Measurements from ENCODE around the gene MEGF6. TPM values are rescaled to one million over a fixed set of nuclear protein-coding genes. Genes with fewer than 3 reads are reported as not detected.

MEGF6 gene
- total and polyA plus RNA-seq, 2 donors (not counting 1 experiment from before 2014, with no cell fraction given) = 43.2 to 77.3 TPM

GRCh38 chr1:3579626-3580025, 31.7 kb downstream of the MEGF6 start:
- DNase-seq (no peak), ATAC-seq (ENCODE audit: low read depth) (no peak)
- H3K4me3 Mint-ChIP-seq = no peak overlapping the region
- no peak overlapping the region for H3K27ac Mint-ChIP-seq
- Histone ChIP-seq H4K20me1 (ENCODE audit: control insufficient read depth, insufficient read depth, low read length, poor library complexity, severe bottlenecking) (no peaks in the 10 kb centered on the region), H3K36me3 (replicated peaks in 1 of 2; ENCODE audit: control extremely low read depth in 1 of 2, control insufficient read depth in 1 of 2, extremely low read depth in 1 of 2, insufficient read depth in 2 of 2, low read length in 1 of 2) (no peaks in the 10 kb centered on the region), H3K27me3 (replicated peaks in 1 of 4; ENCODE audit: control extremely low read depth in 1 of 4, control insufficient read depth in 3 of 4, insufficient read depth in 4 of 4, low read length in 3 of 4) (peaks cover 0 to 3% (median 0%) of the 10 kb centered on the region in 4 experiments), H3K4me1 (ENCODE audit: control insufficient read depth in 2 of 2, insufficient read depth in 2 of 2, low read length in 2 of 2) (peaks cover 9 to 16% of the 10 kb centered on the region in 2 donors), H3K9me3 (ENCODE audit: control extremely low read depth in 1 of 3, control insufficient read depth in 2 of 3, insufficient read depth in 1 of 3, low read length in 2 of 3) (peaks cover 0 to 38% (median 0%) of the 10 kb centered on the region in 3 donors), H2AFZ (ENCODE audit: insufficient read depth, low read depth, low read length, poor library complexity, severe bottlenecking) (no peak overlapping the region), H3K4me2 (replicated peaks; ENCODE audit: low read depth, low read length, poor library complexity, severe bottlenecking) (no peak overlapping the region), H3K79me2 (ENCODE audit: control insufficient read depth, insufficient read depth, low read length) (no peaks in the 10 kb centered on the region), H3K27ac (ENCODE audit: low read length in 2 of 2) (no peak overlapping the region), H3K4me3 (ENCODE audit: control extremely low read depth in 1 of 5, extremely low read depth in 1 of 5, insufficient read depth in 1 of 5, low read depth in 2 of 5, low read length in 4 of 5) (no peak overlapping the region), H3K9ac (ENCODE audit: low read length) (no peak overlapping the region)
- 92% methylated on average over 8 of the region's 16 CpGs for WGBS (ENCODE audit: insufficient coverage)
- no peak for TF ChIP-seq EZH2 (IDR thresholded peaks at IDR 0.05; ENCODE audit: borderline replicate concordance, insufficient read depth, low read depth, low read length, poor library complexity, severe bottlenecking)
- no peak for TF ChIP-seq CTCF (IDR thresholded peaks at IDR 0.05)
- no peaks in the 10 kb centered on the region for H3K27me3 Mint-ChIP-seq
- peaks cover 7% of the 10 kb centered on the region for H3K4me1 Mint-ChIP-seq
- intact Hi-C loops (cut with micrococcal nuclease) = no loop called here
- H3K9me3 Mint-ChIP-seq (ENCODE audit: insufficient read depth) = no peaks in the 10 kb centered on the region
- ChIA-PET POLR2A (no interaction called here), CTCF (no interaction called here)

DNA sequence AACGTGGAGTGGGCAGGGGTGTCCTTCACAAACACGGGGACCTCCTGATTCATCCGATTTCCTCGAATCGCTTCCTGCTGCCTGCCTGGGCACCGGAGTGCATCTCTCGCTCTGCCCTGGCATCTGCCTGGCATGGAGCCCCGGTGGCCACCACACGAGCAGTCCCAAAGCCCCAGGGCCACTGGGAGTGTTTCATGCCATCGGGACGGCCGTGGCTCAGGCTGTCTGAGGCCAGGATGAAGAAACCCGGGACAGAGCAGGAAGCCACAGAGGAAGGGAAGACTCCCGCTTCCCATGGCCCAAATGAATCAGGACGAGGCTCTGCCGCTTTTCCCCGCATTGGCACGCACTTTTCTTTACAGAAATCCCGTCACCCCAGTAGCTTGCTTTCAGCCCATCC, 32.4 kb downstream of the MEGF6 start:
- Mint-ChIP-seq H3K9me3 (ENCODE audit: insufficient read depth) (no peaks in the 10 kb centered on the region), H3K27ac (no peak overlapping the region), H3K4me3 (no peak overlapping the region), H3K27me3 (no peaks in the 10 kb centered on the region), H3K4me1 (peaks cover 7% of the 10 kb centered on the region)
- WGBS (ENCODE audit: insufficient coverage) = 95% methylated on average over 19 of the region's 19 CpGs
- no peak overlapping the region for H2AFZ ChIP-seq (ENCODE audit: insufficient read depth, low read depth, low read length, poor library complexity, severe bottlenecking)
- no peaks in the 10 kb centered on the region for H3K36me3 ChIP-seq (replicated peaks in 1 of 2; ENCODE audit: control extremely low read depth in 1 of 2, control insufficient read depth in 1 of 2, extremely low read depth in 1 of 2, insufficient read depth in 2 of 2, low read length in 1 of 2)
- H3K4me3 ChIP-seq (ENCODE audit: control extremely low read depth in 1 of 5, extremely low read depth in 1 of 5, insufficient read depth in 1 of 5, low read depth in 2 of 5, low read length in 4 of 5) = no peak overlapping the region
- peaks cover 0 to 3% (median 0%) of the 10 kb centered on the region in 4 experiments for H3K27me3 ChIP-seq (replicated peaks in 1 of 4; ENCODE audit: control extremely low read depth in 1 of 4, control insufficient read depth in 3 of 4, insufficient read depth in 4 of 4, low read length in 3 of 4)
- peaks cover 9 to 16% of the 10 kb centered on the region in 2 donors for H3K4me1 ChIP-seq (ENCODE audit: control insufficient read depth in 2 of 2, insufficient read depth in 2 of 2, low read length in 2 of 2)
- no peak overlapping the region for H3K27ac ChIP-seq (ENCODE audit: low read length in 2 of 2)
- no peak overlapping the region for H3K9ac ChIP-seq (ENCODE audit: low read length)
- H3K9me3 ChIP-seq (ENCODE audit: control extremely low read depth in 1 of 3, control insufficient read depth in 2 of 3, insufficient read depth in 1 of 3, low read length in 2 of 3) = peaks cover 0 to 40% (median 0%) of the 10 kb centered on the region in 3 donors
- no peak for TF ChIP-seq CTCF (IDR thresholded peaks at IDR 0.05)
- no peak for TF ChIP-seq EZH2 (IDR thresholded peaks at IDR 0.05; ENCODE audit: borderline replicate concordance, insufficient read depth, low read depth, low read length, poor library complexity, severe bottlenecking)
- intact Hi-C loops (cut with micrococcal nuclease) = loop anchor here (1.0 kb wide), 1 partner anchor 18 kb away; no protein-coding TSS in a partner anchor
- POLR2A ChIA-PET = no interaction called here
- H4K20me1 ChIP-seq (ENCODE audit: control insufficient read depth, insufficient read depth, low read length, poor library complexity, severe bottlenecking) = no peaks in the 10 kb centered on the region
- no peaks in the 10 kb centered on the region for H3K79me2 ChIP-seq (ENCODE audit: control insufficient read depth, insufficient read depth, low read length)
- CTCF ChIA-PET = no interaction called here
- ATAC-seq (ENCODE audit: low read depth) (no peak), DNase-seq (no peak)
- no peak overlapping the region for H3K4me2 ChIP-seq (replicated peaks; ENCODE audit: low read depth, low read length, poor library complexity, severe bottlenecking)
